ENCODE results near the gene CCDC69. TPM values are rescaled to one million over a fixed set of nuclear protein-coding genes. Genes with fewer than 3 reads are reported as not detected.

The CCDC69 gene
- total RNA-seq, 1 donor from 2014 or later: 109 TPM

GRCh38 chr5:151146061-151146460 lies 77.8 kb downstream of the CCDC69 start:
- peaks cover 98% of the 10 kb centered on the region for H3K4me1 Mint-ChIP-seq
- ATAC-seq (ENCODE audit: low read depth) (no peak), DNase-seq (no peak)
- H3K27me3 Mint-ChIP-seq: no peaks in the 10 kb centered on the region
- H3K9me3 Mint-ChIP-seq: no peaks in the 10 kb centered on the region
- peak overlapping the region; percentile 50 for H3K4me3 Mint-ChIP-seq
- intact Hi-C loops (cut with micrococcal nuclease): no loop called here
- CTCF ChIA-PET: interaction anchor here (0.7 to 13.6 kb wide), 3 partner anchors 11 to 20 kb away, joined by 3 to 128 read pairs (median 3); no protein-coding TSS in a partner anchor
- POLR2A ChIA-PET: interaction anchor here (0.7 to 1.0 kb wide), 4 partner anchors 10 to 68 kb away, joined by 3 to 6 read pairs (median 4); no protein-coding TSS in a partner anchor
- H3K36me3 Mint-ChIP-seq (ENCODE audit: low read depth): peaks cover 73% of the 10 kb centered on the region
- no peak for TF ChIP-seq CTCF (IDR thresholded peaks at IDR 0.05)
- H3K27ac Mint-ChIP-seq: peak overlapping the region; percentile 93

GRCh38 chr5:151144922-151145321 lies 79.0 kb downstream of the CCDC69 start:
- Mint-ChIP-seq H3K4me3 (no peak overlapping the region), H3K36me3 (ENCODE audit: low read depth) (peaks cover 79% of the 10 kb centered on the region), H3K4me1 (peaks cover 95% of the 10 kb centered on the region), H3K27me3 (no peaks in the 10 kb centered on the region), H3K27ac (peak overlapping the region; percentile 93), H3K9me3 (no peaks in the 10 kb centered on the region)
- CTCF ChIA-PET: interaction anchor here (1.0 to 13.6 kb wide), 4 partner anchors 10 to 171 kb away, joined by 3 to 128 read pairs (median 20); no protein-coding TSS in a partner anchor
- no peak for ATAC-seq (ENCODE audit: low read depth)
- POLR2A ChIA-PET: interaction anchor here (0.6 kb wide), 1 partner anchor 87 kb away, joined by 3 read pairs; no protein-coding TSS in a partner anchor
- intact Hi-C loops (cut with micrococcal nuclease): no loop called here
- TF ChIP-seq CTCF (IDR thresholded peaks at IDR 0.05): no peak
- no peak for DNase-seq

GRCh38 chr5:151144275-151144674 lies 79.6 kb downstream of the CCDC69 start:
- Mint-ChIP-seq H3K27me3 (no peaks in the 10 kb centered on the region), H3K4me1 (peaks cover 92% of the 10 kb centered on the region), H3K27ac (peak overlapping the region; percentile 93), H3K9me3 (no peaks in the 10 kb centered on the region), H3K4me3 (no peak overlapping the region), H3K36me3 (ENCODE audit: low read depth) (peaks cover 83% of the 10 kb centered on the region)
- POLR2A ChIA-PET: interaction anchor here (1.1 to 4.7 kb wide), 4 partner anchors 10 to 95 kb away, joined by 3 to 92 read pairs (median 21); partner anchors contain the start of gene ANXA6
- no peak for ATAC-seq (ENCODE audit: low read depth)
- TF ChIP-seq CTCF (IDR thresholded peaks at IDR 0.05): no peak
- CTCF ChIA-PET: interaction anchor here (1.6 to 4.1 kb wide), 2 partner anchors 18 to 172 kb away, joined by 3 to 36 read pairs; no protein-coding TSS in a partner anchor
- intact Hi-C loops (cut with micrococcal nuclease): no loop called here
- DNase-seq: no peak

DNA sequence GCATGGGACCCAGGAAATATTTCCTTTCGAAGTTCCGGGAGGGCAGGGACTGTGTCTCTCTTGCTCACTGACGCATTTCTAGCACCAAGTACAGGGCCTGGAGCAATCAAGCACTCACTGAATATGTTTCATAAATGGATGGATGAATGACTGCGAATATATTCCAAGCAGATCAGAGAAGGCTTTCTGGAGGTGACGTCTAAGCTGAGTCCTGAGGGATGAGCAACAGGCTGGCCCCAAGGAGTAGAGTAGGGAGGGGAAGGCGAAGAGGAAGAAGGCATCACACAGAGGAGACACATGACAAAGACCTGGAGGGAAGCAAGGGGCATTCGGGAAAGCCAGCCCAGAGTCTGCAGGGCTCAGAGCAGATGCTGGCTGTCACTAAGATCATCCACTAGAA lies 80.2 kb downstream of the CCDC69 start:
- Mint-ChIP-seq H3K4me3 (no peak overlapping the region), H3K36me3 (ENCODE audit: low read depth) (peaks cover 87% of the 10 kb centered on the region), H3K4me1 (peaks cover 92% of the 10 kb centered on the region), H3K9me3 (no peaks in the 10 kb centered on the region), H3K27me3 (no peaks in the 10 kb centered on the region), H3K27ac (peak overlapping the region; percentile 93)
- CTCF ChIA-PET: interaction anchor here (1.6 to 4.1 kb wide), 2 partner anchors 17 to 172 kb away, joined by 3 to 36 read pairs; no protein-coding TSS in a partner anchor
- no peak for TF ChIP-seq CTCF (IDR thresholded peaks at IDR 0.05)
- DNase-seq (no peak), ATAC-seq (ENCODE audit: low read depth) (no peak)
- intact Hi-C loops (cut with micrococcal nuclease): no loop called here
- POLR2A ChIA-PET: interaction anchor here (1.1 to 4.7 kb wide), 4 partner anchors 10 to 95 kb away, joined by 3 to 92 read pairs (median 21); partner anchors contain the start of gene ANXA6

- Mint-ChIP-seq H3K36me3 (ENCODE audit: low read depth) (peaks cover 87% of the 10 kb centered on the region), H3K9me3 (no peaks in the 10 kb centered on the region), H3K4me1 (peaks cover 87% of the 10 kb centered on the region), H3K27me3 (no peaks in the 10 kb centered on the region), H3K4me3 (peak overlapping the region; percentile 36), H3K27ac (peak overlapping the region; percentile 93)
- CTCF ChIA-PET: interaction anchor here (1.5 to 4.1 kb wide), 4 partner anchors 8 to 28 kb away, joined by 4 to 36 read pairs (median 14); no protein-coding TSS in a partner anchor
- intact Hi-C loops (cut with micrococcal nuclease): no loop called here
- POLR2A ChIA-PET: interaction anchor here (1.4 to 4.7 kb wide), 5 partner anchors 9 to 56 kb away, joined by 4 to 92 read pairs (median 23); partner anchors contain the start of gene ANXA6
- ATAC-seq (ENCODE audit: low read depth): no peak
- DNase-seq: no peak
- TF ChIP-seq CTCF (IDR thresholded peaks at IDR 0.05): no peak
Observed at GRCh38 chr5:151142933-151143332, 81.0 kb downstream of the CCDC69 start.

Data from activated B cell treated with CpG ODN at 0.5 μM for 24 hours (primary cell).